Measurements from ENCODE around the gene DUOX1.

Gene DUOX1

GRCh38 chr15:45143946-45144345, 14.2 kb downstream of the DUOX1 start:
- no peak for DNase-seq

GRCh38 chr15:45144775-45145174, 15.0 kb downstream of the DUOX1 start:
- no peak for DNase-seq

GRCh38 chr15:45146405-45146804, 16.6 kb downstream of the DUOX1 start:
- no peak for DNase-seq

GRCh38 chr15:45147606-45148005, 17.8 kb downstream of the DUOX1 start:
- DNase-seq = no peak

GRCh38 chr15:45148076-45149059, 18.6 kb downstream of the DUOX1 start:
- DNase-seq = no peak

GRCh38 chr15:45149060-45149459, 19.3 kb downstream of the DUOX1 start:
- DNase-seq = no peak

GRCh38 chr15:45150481-45150880, 20.7 kb downstream of the DUOX1 start:
- DNase-seq = no peak

GRCh38 chr15:45150997-45151396, 21.2 kb downstream of the DUOX1 start:
- no peak for DNase-seq

- no peak for DNase-seq
Observed at GRCh38 chr15:45151998-45152828, 22.4 kb downstream of the DUOX1 start.

GRCh38 chr15:45155739-45156138, 25.9 kb downstream of the DUOX1 start:
- DNase-seq = no peak

- no peak for DNase-seq
Observed at GRCh38 chr15:45156744-45157455, 27.1 kb downstream of the DUOX1 start.

GRCh38 chr15:45157974-45158373, 28.2 kb downstream of the DUOX1 start:
- DNase-seq = no peak

GRCh38 chr15:45161666-45162065, 31.9 kb downstream of the DUOX1 start:
- DNase-seq = no peak

GRCh38 chr15:45162771-45163507, 33.1 kb downstream of the DUOX1 start:
- peak; percentile 40 to 59 for DNase-seq

GRCh38 chr15:45163508-45163856, 33.7 kb downstream of the DUOX1 start:
- no peak for DNase-seq

GRCh38 chr15:45164914-45165313, 35.1 kb downstream of the DUOX1 start:
- no peak for DNase-seq

GRCh38 chr15:45165536-45165935, 35.7 kb downstream of the DUOX1 start:
- DNase-seq = no peak

- DNase-seq = peak; percentile 76 to 91
Observed at GRCh38 chr15:45166834-45167630, 37.2 kb downstream of the DUOX1 start.

GRCh38 chr15:45167631-45168205, 37.9 kb downstream of the DUOX1 start:
- DNase-seq = no peak

- DNase-seq = no peak
Observed at GRCh38 chr15:45168286-45168685, 38.5 kb downstream of the DUOX1 start.

Measured in bone marrow (tissue), 2 donors.